GM21723 (cell line): Measurements from ENCODE around the gene GRM1.

Experiments used
- ATAC-seq: cut with Tn5 transposase; IDR thresholded peaks from one replicate; pipeline ENCODE4 v1.9.1; 2021; ENCODE audit warnings: mild to moderate bottlenecking, moderate library complexity; ENCODE audit not compliant: unreplicated experiment

Gene GRM1

DNA sequence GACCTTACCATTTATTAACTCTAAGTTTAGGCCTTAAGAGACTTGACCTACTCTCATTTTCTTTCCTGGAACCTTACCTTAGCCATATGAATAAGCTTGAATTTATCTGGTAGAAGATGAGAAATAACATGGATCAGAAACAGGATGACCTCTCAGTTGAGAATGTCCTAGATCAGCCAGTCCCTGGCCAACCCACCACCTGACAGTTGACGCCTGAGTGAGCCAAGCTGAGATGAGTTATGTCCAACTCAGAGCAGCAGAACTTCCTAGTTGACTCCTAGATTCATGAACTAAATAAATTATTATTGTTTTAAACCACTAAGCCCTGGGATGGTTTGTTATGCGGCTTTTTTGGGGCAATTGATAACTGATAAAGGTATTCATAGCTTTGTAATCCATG, 281.8 kb downstream of the GRM1 start:
- no peak for ATAC-seq

DNA sequence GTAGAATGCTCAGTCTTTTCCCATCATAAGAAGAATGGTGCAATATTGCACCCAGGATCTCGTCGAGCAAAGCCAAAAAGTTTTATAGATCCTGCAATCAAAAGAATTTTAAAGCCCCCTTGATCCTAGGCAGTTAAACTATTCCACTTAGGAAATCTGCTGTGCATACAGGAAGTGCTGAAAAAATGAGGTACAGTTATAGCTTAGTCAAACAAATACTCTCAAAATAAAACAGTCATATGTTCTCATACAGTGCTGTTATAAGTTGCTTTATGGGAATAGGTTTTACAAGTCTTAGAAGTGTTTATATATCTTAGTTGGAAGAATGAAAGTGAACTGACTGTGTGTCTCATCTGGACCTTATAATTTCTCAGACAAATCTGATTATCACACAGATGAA, 282.2 kb downstream of the GRM1 start:
- no peak for ATAC-seq

DNA sequence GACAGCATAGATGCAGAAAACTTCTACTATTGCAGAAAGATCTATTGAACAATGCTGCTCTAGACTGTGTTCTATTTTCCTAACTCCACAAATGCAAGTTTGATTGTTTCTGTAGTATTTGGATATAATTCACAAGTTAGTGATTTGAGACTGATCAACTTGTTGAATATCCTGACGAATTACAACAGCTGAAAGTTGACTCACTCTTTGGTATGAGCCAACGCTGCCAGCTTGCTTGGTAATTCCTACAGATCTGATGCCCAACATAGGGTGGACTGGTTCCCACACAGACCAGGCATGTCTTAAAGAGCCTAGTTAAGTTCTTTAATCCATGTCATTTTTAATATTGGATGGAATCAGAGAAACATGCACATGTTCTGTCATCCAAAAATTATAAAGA, 283.7 kb downstream of the GRM1 start:
- ATAC-seq, result no peak

DNA sequence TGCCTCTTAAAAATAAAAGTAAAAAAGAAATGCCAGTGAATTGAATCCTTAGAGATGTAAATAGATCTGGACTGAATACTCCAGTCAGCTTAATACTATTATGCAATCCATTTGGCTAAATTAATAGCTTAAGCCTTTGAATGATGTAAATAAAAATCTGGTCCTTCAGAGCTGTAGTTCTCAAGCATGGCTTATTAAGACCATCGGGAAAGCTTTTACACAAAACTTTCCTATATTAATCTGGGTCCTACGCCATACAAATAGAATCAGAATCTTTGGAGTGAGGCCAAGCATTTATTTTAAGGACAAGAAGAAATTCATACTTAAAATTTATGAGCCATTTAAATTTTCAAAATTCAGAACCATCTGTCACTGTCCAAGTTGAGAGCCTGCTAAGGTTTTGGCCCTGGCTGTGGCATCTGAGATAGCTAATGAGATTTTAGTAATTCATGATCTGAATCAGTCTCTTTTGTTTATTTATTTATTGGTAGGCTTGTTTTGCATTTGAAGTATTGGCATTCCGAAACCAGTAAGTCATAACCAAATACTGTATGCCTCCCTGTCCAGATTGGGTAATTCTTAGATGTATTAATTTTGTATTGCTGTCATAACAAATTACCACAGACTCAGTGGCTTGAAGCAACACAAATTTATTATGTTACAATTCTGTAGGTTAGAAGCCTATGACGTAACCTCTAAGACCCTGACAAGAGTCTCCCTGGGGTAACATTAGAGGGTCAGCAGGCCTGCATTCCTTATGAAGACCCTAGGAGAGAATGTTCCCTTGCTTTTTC, 286.7 kb downstream of the GRM1 start:
- ATAC-seq, result no peak

DNA sequence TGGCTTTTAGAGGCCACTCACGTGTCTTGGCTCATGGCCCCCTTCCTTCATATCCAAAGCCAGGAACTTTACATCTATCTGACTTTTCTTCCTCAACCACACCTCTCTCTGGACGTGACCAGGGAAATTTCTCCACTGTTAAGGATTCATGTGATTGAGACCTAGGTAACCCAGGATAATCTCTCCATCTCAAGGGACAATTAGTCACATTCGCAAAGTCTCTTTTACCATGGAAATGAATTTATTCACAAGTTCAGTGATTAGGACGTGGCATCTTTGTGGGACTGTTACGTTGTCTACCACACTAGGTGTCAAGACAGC, 287.3 kb downstream of the GRM1 start:
- ATAC-seq, result no peak

DNA sequence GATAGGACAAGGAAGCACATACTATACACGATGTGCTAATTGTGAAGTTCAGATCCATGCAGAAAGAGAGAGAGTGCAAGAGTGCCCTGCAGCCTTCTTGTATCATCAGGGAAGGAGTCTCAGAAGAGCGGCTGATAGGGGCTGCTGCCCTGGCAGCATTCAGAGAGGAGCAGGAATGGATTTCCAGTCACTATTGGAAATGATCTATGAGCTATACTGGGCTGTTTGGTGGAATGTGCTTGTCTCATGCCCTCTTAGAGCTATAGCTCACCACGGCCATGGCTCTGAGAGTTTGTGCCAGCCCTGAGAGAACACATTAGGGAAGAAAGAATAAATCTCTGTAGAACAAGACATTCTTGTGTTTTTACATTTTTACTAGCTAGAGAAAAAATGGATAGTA, 302.2 kb downstream of the GRM1 start:
- no peak for ATAC-seq

DNA sequence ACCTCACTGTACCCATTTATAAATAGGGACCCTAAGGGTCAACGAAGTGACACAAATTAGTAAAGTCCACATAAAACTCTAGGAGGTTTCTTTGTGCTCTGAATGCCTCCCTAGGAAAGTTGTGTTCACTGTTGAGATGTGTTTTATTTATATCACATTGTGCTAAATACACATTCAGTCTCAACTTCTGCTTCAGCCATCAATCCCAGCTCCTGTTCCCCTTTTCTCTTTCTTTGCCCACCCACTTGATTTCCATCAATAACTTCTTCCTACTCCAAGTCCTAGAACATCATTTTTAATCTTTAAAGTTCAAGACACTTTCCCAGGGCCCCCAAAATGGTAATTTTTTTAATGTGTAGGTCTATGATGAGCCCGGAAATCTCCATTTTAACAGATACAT, 306.5 kb downstream of the GRM1 start:
- ATAC-seq, result no peak

DNA sequence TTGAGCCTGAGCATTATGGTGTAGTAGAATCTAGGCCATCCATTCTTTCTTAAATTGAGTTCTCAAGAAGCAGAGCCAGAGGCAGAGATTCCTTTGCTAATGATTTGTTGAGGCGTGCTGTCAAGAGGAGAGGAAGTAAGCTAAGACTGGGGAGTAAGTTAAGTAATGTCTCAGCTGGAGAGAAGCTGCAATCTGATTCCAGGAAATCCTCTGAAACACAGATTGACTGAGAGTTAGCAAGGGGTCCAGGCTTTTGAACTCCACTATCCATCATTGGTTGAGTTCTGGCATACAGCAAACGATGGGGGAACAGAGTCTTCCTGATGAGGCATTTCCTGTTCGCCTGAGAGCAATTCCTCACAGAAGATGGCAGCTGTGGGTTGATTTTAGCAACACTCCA, 307.3 kb downstream of the GRM1 start:
- no peak for ATAC-seq

DNA sequence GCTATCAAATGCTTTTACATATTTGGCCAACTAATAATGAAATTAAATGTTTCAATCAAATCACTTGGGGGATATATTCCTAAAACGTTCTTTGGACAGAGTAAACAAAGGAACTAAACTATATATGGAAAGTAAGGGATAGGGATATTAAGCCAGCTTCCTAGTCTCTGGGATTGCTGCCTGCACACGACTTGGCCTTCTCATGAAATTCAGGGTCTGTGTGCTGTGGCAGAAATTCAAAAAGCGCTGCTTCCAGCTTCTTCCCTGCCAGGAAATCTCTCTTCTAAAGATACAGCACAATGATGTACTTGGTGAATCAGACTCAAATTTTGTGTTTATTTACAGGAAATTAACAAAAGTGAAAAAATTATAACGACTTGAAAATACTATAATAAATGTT, 308.5 kb downstream of the GRM1 start:
- no peak for ATAC-seq

DNA sequence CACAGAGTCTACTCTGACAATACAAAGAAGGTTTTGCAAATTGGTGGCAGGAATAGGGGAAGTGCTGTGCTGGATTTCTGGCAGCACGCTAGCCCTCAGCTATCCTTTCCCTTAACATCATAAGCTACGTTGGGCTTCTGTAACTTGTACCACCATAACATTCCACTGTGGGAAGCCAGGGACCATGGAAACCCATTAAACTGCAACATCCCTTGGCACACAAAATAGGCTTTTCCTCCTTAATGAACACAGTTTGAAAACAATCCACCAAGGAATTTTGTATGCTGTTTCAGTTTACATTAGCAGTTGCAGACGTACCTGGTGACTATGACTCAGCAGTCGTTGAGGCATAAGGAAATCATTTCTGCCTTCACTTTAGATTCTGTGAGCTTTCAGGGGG, 310.9 kb downstream of the GRM1 start:
- no peak for ATAC-seq

DNA sequence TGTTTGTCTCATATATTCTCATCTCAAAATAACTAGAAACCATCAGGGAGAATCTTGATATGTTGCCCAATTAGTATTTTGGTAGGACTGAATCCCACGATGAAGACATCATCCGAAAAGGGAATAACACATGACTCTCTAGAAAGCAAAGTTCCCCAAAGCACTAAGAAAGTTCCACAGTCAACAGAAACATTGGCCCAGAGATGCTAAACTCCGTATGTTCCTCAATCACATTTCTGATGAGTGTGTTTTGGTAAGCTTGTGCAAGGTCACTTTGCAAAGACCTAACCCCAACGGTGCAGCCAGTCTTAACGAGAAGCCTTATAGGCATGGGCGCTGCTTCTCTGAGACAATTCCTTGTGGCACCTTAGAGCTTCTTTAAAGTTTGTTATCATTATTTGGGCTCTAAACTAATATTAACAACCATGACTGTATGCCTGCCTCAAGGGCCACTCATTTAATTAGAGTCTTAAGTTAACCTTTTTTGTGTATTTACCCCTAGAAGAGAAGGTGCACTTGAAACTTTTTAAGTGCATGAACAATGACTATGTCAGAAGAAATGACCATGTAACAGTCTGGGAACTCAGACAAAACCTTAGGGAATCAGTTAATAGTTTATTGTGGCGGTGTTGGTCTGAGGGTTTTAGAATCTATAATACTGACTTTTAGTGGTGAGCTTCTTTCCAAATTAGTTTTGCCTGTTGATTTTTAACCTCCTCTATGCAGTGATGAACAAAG, 312.8 kb downstream of the GRM1 start:
- ATAC-seq, result no peak

DNA sequence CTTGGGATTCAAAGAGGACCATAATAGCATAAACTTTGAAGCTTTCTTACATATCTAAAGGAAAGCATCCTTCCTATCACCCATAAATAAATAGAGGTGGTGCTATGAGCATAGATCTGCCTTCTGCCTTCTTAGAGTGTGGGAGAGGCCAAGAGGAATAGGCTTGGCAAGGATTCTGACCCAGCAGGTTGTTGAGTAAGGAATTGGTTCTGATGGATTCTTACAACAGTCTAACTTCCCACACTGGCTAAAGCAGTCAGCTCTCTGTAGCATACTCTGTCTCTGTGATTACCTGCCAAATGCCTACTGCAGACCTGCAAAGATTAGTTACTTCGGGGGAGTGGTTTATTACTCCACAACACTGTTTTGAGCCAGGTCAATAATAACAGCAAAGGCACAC, 316.7 kb downstream of the GRM1 start:
- no peak for ATAC-seq

DNA sequence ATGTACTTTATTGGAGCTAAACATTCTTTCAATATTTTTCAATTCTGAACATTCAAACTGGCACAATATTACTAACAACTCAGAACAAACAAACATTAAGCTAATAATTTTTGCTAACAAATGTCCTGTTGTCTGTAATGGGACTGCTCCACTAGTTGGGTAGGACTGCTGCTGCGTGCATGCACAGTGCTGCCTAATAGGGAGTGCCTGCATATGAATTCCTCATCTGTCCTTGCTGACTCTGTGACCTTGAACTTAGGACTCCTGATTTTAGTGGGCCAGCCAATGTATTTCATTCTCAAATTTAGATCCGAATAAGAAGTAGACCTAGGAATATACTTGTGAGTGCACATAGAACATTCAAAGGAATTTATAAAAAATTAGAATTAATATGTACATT, 318.2 kb downstream of the GRM1 start:
- ATAC-seq, result no peak

DNA sequence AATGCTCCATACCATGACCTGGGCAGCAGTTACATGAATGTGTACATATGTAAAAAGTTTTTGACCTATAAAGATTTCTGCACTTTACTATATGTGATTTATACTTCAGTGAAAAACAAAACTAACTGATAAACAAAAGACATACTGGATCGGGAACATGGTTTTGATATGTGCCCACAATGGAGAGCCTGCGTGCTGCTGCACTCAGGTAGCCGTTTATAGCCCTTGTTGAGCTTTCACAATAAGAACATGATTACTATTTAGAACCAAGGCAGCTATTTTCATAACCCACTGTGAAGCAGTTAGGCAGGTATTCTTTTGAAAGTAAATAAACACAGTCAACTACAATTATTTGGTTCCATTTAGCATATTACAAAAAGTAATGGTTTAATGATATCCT, 318.8 kb downstream of the GRM1 start:
- ATAC-seq, result no peak

DNA sequence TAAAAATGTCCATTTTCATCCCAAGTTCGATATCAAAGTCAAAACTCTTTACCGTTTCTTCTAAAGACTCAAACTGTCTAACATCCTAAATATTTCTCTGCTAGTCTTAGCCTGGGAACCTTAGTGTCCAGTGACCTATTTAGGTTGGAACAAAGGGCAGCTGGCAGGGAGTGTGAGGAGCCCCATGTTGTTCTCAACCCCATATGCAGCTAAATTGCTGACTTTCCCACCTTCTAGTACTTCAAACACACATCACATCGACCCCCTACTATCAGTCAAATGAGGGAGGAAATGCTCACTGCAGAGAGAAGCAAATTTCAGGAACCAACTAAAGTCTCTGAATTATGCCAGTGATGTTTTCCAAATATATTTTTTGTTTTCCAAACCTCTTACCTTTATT, 322.2 kb downstream of the GRM1 start:
- no peak for ATAC-seq

DNA sequence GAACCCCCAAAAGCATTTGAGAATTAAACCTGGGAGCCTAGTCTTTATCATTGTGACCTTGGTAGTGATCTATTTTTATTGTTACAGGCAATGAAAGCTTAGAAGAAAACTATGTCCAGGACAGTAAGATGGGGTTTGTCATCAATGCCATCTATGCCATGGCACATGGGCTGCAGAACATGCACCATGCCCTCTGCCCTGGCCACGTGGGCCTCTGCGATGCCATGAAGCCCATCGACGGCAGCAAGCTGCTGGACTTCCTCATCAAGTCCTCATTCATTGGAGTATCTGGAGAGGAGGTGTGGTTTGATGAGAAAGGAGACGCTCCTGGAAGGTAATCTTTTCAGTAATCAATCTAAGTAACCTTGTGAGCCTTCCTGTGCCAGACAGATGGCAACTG, 323.3 kb downstream of the GRM1 start:
- no peak for ATAC-seq

DNA sequence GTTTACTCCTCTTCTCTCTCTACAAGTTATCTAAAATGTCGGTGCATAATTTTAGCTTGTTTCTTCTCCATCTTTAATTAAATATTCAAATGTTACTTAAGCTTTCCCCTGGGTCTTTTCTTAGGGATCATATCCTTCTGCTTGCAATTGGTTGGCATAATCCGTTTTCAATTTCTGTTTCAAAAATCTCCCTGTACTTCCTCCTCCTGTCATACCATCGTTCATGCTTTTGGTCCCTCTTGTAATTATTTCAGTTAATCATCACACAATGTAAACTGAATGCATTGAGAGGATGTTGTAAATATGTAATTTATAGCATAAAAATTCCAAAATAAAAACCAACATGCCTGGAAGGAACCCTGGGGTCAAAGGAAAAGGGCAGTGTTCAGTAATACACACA, 325.6 kb downstream of the GRM1 start:
- ATAC-seq, result no peak

DNA sequence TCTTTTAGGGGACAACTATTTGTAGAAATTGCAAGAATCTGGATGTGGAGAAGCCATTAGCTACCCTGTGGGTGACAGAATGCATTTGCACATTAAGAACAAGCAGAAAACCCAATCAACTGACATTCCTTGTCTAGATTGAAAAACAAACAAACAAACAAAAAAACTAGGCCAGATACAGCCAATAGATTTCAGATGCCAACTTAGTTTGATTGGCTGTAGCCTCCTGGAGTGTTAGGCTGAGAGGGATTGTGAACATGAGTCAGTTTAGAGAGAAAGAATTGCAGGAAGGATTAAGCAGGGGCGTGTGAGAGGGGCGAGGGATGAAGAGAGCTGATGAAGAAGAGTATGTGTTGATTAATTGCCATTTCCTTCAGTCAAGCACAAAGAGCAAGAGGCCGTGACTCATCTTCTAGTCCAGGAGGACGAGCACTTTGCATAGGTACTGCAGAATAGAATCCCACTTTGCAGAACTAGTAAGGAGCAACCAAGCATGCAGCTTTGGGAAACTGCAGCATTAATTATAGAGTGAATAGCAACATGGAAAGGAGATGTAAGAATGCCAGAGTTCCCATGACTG, 326.7 kb downstream of the GRM1 start:
- ATAC-seq, result no peak

DNA sequence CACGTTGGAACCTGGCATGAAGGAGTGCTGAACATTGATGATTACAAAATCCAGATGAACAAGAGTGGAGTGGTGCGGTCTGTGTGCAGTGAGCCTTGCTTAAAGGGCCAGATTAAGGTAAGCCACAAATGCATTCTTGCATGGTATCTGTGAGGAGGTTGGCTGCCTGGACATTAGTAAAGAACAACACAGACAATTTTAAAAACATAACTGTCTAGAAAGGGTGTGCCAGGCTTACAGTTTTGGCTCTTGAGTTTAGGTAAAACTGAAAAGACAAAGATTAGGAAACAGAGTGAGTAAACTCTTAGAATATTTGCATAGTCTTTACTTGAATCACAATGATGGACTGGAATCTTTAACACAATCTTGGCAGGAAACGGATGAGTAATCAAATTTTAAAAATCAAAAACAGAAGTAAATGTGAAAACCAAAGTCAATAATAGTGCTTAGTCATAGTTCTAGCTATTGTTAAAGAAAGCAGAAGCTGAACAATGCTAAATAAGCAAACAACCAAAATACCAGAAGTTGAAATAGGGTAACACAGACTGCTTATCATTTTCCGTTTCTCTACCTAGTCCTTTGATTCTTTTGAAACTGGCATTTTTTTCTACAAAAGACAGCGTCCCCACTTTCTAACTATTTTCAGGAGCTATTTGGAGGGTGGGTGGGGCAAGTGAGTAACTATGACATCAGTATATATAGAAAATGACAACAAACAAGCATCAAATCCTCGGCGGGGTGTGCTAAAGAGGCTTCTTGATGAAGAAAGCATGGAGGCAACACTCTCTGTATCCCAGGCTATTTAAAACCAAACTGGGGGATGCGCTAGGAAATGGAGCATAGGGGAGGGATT, 328.9 kb downstream of the GRM1 start:
- peak; percentile 74 for ATAC-seq

DNA sequence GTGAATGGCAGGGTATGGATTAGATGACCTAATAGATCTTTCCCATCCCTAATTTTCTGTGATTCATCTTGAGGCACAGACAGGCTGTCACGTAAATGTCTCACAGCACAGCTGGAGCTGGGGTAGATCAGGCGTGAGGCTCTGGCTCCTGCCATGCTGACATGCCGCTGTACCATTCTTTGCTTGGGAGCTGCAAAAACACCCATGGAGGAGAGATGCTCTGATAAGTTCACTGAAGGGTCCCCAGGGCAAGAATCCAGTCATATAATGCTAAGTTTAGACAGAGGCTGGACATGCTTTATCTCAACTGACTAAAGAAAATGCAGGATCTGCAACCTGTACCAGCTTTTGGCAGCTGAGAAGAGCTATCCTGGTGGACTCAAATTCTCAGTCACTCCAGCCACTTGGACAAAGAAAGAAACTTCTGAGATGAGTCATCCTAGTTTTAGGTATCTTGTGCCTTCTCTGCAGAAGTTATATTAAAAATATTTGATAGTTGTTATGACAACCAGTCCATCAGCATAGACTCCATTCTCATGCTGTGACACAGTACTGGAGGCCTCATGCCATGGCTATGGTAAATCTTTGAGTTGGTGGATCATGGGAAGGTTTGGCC, 329.7 kb downstream of the GRM1 start:
- no peak for ATAC-seq

DNA sequence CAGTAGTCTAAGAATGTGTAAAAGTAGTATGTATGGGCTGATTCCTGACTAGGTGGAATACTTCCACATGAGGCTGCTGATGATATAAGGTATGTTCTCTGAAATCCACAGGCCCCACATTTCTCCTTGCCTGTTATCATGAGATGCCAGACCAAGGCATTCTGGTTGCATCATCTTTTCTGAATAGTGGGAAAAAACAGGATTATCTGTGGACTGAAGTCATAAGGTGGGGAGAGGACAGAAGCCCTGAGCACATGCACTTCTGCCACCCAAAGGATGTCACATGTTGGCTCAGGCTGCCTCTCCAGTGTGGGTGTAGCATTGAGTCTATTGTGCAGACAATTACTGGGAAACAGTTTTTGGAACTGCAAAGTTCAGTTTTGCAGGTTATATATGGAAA, 330.3 kb downstream of the GRM1 start:
- ATAC-seq, result no peak
